Osteocyte (in vitro differentiated cells): ENCODE data around the gene DOCK8. TPM values are rescaled to one million over a fixed set of nuclear protein-coding genes. Genes with fewer than 3 reads are reported as not detected.

Source experiments
- DNase-seq: peaks from one replicate; pipeline ENCODE4 v3.0.0; 2021; ENCODE audit warnings: mixed read lengths; ENCODE audit not compliant: unreplicated experiment; ENCODE audit errors: extremely low spot score
- H3K27ac Mint-ChIP-seq: one replicate; pipeline ENCODE4 v1.8.0; 2021; ENCODE audit warnings: mild to moderate bottlenecking, mixed read lengths; ENCODE audit not compliant: unreplicated experiment
- H3K27me3 Mint-ChIP-seq: one replicate; pipeline ENCODE4 v1.8.0; 2021; ENCODE audit warnings: mixed read lengths; ENCODE audit not compliant: unreplicated experiment
- H3K36me3 Mint-ChIP-seq: one replicate; pipeline ENCODE4 v1.8.0; 2021; ENCODE audit warnings: mixed read lengths; ENCODE audit not compliant: unreplicated experiment
- H3K4me1 Mint-ChIP-seq: one replicate; pipeline ENCODE4 v1.8.0; 2021; ENCODE audit warnings: mixed read lengths; ENCODE audit not compliant: unreplicated experiment
- H3K4me3 Mint-ChIP-seq: one replicate; pipeline ENCODE4 v1.8.0; 2021; ENCODE audit warnings: mild to moderate bottlenecking, moderate library complexity, mixed read lengths; ENCODE audit not compliant: unreplicated experiment
- H3K9me3 Mint-ChIP-seq: one replicate; pipeline ENCODE4 v1.8.0; 2021; ENCODE audit warnings: mixed read lengths; ENCODE audit not compliant: unreplicated experiment
- total RNA-seq: library from RNA; stranded (reverse); gene quantifications from 2 replicates; pipeline ENCODE4 v1.2.1, GENCODE V29; 2021
- TF ChIP-seq, protein P1 (sequence below): fragments of 200-600 bp; sonication (generic); IDR thresholded peaks from 2 replicates; pipeline ENCODE4 v1.5.0; 2021; ENCODE audit warnings: antibody characterized with exemption, mild to moderate bottlenecking, moderate library complexity

Gene DOCK8
- total RNA-seq, 1 donor from 2014 or later, result not detected

DNA sequence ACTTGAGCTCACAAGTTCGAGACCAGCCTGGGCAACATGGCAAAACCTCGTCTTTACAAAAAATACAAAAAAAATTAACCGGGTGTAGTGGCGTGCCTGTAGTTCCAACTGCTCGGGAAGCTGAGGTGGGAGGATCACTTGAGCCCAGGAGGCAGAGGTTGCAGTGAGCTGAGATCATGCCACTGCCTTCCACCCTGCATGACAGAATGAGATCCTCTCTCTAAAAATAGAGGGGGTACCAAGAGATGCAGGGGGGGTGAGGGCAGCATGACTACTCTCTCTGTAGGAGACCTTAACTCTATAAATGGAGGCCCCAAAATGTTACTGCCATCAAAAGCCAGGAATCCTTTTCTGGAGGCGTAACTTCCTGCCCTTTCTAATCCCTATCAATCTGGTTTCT, 243.9 kb downstream of the DOCK8 start:
- peaks cover 10% of the 10 kb centered on the region for H3K27me3 Mint-ChIP-seq
- H3K9me3 Mint-ChIP-seq, result no peaks in the 10 kb centered on the region
- no peaks in the 10 kb centered on the region for H3K4me1 Mint-ChIP-seq
- H3K36me3 Mint-ChIP-seq, result no peaks in the 10 kb centered on the region
- TF ChIP-seq, protein P1, sequence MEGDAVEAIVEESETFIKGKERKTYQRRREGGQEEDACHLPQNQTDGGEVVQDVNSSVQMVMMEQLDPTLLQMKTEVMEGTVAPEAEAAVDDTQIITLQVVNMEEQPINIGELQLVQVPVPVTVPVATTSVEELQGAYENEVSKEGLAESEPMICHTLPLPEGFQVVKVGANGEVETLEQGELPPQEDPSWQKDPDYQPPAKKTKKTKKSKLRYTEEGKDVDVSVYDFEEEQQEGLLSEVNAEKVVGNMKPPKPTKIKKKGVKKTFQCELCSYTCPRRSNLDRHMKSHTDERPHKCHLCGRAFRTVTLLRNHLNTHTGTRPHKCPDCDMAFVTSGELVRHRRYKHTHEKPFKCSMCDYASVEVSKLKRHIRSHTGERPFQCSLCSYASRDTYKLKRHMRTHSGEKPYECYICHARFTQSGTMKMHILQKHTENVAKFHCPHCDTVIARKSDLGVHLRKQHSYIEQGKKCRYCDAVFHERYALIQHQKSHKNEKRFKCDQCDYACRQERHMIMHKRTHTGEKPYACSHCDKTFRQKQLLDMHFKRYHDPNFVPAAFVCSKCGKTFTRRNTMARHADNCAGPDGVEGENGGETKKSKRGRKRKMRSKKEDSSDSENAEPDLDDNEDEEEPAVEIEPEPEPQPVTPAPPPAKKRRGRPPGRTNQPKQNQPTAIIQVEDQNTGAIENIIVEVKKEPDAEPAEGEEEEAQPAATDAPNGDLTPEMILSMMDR, result no peak
- H3K27ac Mint-ChIP-seq, result no peak overlapping the region
- DNase-seq, result no peak
- H3K4me3 Mint-ChIP-seq, result no peak overlapping the region

DNA sequence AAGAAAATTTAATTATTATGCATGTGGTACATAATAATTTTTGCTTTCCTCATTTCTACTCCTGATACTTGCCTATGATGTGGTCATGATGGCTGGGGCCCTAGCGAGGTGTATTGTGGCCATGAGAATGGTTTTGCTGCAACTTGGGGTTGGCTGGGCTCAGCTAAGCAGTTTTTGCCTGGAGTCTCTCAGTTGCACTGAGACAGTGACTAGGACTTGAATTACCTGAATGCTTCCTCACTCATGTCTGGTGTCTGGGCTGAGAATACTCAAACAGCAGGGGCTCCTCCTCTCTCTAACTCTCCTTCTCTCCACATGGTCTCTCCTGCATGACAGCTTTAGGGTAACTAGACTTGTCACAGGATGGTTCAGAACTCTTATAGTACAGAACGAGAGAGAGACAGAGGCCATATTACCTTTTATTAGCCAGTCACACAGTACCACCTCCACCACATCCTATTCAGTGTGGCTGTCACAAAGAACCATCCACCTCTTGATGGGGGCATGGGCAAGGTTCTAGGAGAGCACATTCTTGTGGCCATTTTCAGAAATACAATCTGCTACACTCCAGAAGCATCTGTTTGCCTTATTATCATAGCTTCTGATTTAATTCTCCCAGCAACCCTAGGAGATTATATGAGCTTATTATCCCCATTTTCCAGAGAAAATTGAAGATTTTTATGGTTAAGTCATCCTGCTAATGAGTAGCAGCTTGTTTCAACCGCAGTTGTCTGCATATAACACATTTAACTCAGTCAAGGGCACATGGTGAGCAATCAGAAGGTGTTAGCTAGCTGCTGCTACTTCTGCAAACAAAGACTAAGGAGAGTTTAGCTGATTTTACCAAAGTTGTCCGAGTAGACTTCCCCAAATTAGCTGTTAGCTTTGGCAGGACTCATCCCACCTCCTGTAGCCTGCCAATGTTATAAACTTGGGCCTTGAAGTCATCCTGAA, 245.1 kb downstream of the DOCK8 start:
- Mint-ChIP-seq H3K27me3 (peaks cover 16% of the 10 kb centered on the region), H3K36me3 (no peaks in the 10 kb centered on the region), H3K4me1 (no peaks in the 10 kb centered on the region), H3K4me3 (no peak overlapping the region), H3K27ac (no peak overlapping the region), H3K9me3 (no peaks in the 10 kb centered on the region)
- TF ChIP-seq, protein P1, result no peak
- no peak for DNase-seq

DNA sequence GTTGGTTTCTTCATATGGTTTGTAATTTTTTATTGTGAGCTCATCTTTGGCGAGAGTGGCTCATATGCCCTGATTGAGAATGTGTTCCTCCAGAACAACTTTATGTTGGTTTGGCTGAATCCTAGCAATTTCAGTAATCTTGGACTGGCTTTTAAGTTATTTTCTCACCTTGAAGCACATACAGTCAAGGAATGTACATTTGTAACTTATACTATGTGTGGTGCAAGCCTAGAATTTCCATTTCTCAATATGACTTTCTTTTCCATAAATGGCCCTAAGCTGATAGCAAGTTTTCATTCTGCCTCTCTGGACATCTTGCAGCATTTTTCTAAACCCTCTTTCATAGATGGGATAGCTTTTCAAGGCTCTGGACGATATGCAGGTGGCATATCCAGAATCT, 247.5 kb downstream of the DOCK8 start:
- Mint-ChIP-seq H3K36me3 (no peaks in the 10 kb centered on the region), H3K27me3 (peaks cover 16% of the 10 kb centered on the region), H3K9me3 (no peaks in the 10 kb centered on the region), H3K4me1 (no peaks in the 10 kb centered on the region), H3K4me3 (no peak overlapping the region), H3K27ac (no peak overlapping the region)
- TF ChIP-seq, protein P1, result no peak
- no peak for DNase-seq

DNA sequence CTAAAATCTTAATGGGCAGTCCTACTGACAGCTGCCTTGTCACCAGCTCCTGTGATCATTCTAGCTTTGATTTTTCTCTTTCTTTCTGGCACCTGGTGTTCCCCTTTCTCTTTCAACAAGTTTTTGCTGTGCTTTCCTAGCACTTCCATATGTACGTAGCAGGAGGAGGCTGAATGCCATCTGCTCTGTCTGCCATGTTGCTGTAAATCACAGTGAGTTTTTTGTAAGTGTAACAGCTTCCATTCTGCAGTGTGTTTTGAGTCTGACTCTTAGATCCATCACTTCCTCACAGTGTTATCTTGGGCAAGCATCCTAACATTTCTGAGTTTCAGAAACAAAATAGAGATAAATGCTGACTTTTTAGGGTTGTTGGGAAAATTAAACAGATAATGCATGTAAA, 247.9 kb downstream of the DOCK8 start:
- no peaks in the 10 kb centered on the region for H3K9me3 Mint-ChIP-seq
- peaks cover 16% of the 10 kb centered on the region for H3K27me3 Mint-ChIP-seq

More for the DNA sequence above, 247.9 kb downstream of the DOCK8 start:
- Mint-ChIP-seq H3K27ac (no peak overlapping the region), H3K36me3 (no peaks in the 10 kb centered on the region), H3K4me3 (no peak overlapping the region), H3K4me1 (no peaks in the 10 kb centered on the region)
- TF ChIP-seq, protein P1, result no peak
- DNase-seq, result no peak
